NCI-H2196 treated with DMSO at 0.1 percent for 48 hours (cell line): ENCODE data around the gene CSAD.

Experiments used
- DNase-seq: peaks from one replicate; lab custom pipeline; 2025; ENCODE audit not compliant: unreplicated experiment; lab: John Stamatoyannopoulos, UW

The CSAD gene

DNA sequence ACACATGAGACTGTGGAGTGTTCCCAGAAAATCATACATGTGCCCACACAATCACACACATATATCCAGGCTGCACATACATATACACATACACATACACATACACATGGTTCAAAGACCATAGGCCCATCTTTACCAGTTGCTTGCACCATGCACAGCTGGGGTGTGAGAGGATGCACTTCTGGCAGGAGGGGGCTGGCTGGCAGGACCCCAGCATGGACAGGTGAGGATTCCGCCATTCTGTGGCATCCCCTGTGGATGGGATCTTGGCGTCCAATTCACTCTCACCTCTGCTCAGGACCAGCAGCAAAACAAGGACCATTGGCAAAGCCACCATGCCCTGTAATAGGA lies 19.4 kb upstream of the CSAD start:
- DNase-seq, result no peak

GRCh38 chr12:53199700-53200099 lies 19.0 kb upstream of the CSAD start:
- no peak for DNase-seq

DNA sequence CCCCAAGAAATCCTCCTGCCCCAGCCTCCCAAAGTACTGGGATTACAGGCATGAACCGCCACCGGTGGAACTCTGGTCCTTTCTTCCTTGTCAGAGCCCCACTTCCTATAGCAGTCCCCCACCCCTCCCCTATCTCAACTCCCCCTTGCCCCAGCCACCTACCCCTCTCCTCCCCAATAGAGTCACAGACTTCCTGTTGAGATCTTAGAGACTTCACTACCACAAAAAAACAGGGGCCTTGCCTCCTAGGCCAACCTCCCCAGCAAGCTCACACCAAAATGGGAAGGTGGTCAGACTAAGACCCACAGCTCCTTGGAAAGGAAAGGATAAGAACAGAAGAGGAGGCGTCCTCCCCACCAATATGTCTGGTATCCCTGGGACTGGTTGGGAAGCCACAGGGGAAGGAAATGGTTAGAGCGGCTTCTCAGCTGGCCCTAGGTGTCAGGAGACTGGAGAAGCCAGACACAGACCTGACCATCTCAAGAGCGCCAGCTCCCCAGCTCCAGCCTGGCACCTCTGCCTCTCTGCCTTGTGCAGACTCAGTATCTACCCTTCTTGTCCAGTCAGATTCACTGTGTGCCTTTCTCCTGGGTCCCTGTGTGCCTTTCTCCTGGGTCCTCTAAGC lies 17.9 kb upstream of the CSAD start:
- no peak for DNase-seq

GRCh38 chr12:53197011-53197640 lies 16.4 kb upstream of the CSAD start:
- no peak for DNase-seq

- DNase-seq, result no peak
These were observed 15.8 kb upstream of the CSAD start for GRCh38 chr12:53196486-53196885.

GRCh38 chr12:53195516-53196420 lies 15.0 kb upstream of the CSAD start:
- DNase-seq, result no peak

- no peak for DNase-seq
These were observed 14.2 kb upstream of the CSAD start for GRCh38 chr12:53194973-53195372.

GRCh38 chr12:53193985-53194716 lies 13.4 kb upstream of the CSAD start:
- DNase-seq, result no peak

- no peak for DNase-seq
These were observed 12.3 kb upstream of the CSAD start for GRCh38 chr12:53193040-53193439.

GRCh38 chr12:53192531-53193021 lies 11.9 kb upstream of the CSAD start:
- DNase-seq, result no peak

DNA sequence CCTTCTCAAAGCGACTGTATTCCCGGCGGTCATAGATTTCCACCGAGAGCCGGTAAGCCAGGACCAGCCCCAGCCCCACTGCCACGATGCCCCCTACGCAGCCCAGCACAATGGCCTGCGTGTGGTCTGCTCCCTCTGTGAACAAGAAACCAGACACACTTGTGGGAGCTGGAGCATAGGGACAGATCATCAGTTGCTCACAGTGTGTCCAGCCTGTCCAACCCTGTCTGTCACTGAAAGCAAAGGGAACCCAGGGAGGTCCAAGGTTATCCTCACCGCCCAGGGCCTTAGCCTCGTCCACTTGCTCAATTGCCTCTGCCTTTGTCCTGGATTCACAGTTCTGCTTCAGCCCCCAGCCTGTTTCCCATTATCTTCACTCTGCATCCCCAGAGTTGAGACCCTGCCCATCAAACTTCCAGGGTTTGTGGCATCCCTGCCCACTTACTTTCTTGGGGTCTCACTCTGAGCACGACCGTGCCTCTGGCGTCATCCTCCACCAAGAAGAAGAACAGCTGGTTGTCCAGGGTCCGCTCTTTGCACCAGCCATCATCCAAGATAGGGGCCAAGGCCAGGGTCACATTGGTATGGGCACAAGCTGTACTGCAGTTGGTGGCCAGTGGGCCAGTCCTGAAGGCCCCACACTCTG lies 11.3 kb upstream of the CSAD start:
- no peak for DNase-seq

- DNase-seq, result no peak
These were observed 10.6 kb upstream of the CSAD start for GRCh38 chr12:53191096-53191884.

DNA sequence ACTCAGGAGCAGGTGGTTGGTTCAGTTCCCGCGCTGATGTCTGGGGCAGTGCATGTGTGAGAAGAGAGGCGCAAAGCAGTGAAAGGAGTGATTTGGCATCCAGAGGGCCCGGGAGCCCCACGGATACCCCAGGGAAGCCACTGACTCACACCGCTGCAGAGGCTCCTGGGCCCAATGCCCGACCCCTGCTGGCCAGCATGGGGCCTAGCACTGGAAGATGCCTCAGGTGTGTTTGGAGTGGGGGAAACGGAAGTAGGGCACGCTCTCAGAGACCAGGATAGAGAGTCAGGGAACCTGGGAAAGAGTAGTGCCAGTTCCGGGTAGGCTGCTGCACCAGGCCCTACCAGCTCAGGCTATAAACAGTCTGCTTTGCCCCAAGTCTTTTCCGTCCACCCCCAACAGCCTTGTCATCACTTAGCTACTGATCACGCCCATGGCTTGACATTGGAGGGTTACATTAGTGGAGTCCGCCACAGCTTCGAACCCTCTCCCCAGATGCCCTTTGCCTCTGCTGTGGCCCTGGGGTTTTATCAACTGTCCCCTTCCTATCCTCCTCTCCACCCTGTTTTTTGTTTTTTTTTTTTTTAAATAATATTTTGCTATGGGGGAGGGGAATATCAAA lies 9.5 kb upstream of the CSAD start:
- DNase-seq, result no peak

- no peak for DNase-seq
These were observed 6.6 kb upstream of the CSAD start for GRCh38 chr12:53187145-53187899.

DNA sequence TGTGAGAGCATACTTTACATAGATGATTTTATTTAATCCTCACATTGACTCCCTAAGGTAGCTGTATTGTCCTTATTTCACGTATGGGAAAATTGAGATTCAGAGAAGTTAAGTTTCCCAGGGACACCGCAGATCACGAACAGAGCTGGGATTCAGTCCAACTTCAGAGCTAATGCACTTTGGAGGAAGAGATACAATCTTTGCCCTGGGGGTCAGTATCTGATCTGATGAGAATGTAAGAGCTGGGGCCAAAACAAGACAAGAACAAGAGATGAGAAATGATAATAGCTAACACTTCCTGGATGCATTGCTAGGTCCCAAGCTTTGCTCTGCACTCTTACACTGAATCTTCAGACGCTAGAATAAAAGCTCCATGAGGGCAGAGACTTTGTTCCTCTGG lies 6.0 kb upstream of the CSAD start:
- DNase-seq, result no peak

DNA sequence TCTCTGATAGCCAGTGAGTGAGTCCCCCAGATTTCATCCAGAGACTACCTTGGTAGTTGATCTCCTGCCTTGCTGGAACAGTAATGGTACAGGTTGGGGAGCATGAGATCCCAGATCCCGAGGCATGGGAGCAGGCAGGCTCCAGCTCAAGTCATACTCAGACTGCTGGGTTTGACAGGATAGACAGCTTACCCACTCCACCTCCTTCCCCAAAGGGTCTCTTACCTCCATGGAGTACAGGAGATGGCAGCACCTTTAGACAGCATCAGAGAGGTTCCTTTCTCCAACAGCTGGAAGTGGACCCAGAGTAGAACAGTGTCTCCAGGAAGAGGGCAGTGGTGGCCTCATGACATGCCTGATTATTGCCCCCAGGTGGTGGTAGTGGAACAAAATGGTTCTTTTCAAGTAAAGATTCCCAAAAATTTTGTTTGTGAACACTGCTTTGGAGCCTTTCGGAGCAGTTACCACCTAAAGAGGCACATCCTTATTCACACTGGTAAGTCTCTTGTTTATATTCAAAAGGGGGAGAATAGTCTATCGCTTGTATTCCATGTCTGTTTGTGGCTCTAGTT lies 4.9 kb upstream of the CSAD start:
- no peak for DNase-seq

- no peak for DNase-seq
These were observed 4.1 kb upstream of the CSAD start for GRCh38 chr12:53184828-53185227.

GRCh38 chr12:53182903-53183302 lies 2.2 kb upstream of the CSAD start:
- DNase-seq, result no peak

GRCh38 chr12:53181935-53182334 lies 1.2 kb upstream of the CSAD start:
- DNase-seq, result no peak
